Measurements from ENCODE around the gene PGC. TPM values are rescaled to one million over a fixed set of nuclear protein-coding genes. Genes with fewer than 3 reads are reported as not detected.

PGC gene
- total RNA-seq, 1 donor from 2014 or later: not detected

DNA sequence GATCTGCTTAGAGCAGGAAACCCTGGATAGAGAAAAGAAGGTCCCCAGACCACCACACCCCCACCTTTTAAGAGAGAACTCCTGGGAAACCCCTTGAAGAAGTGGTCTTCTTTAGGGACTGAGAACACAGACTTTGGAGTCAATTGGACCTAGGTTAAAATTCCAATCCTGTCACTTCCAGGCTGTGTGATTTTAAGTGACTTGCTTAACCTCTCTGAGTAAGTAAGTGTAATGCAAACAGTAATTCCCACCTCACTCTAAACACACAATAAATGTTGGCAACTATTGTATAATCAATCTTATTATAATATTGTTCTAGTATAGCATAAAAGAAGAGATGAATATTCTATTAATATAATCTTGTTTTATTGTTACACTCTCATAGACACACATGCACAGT is 15.0 kb downstream of the PGC start:
- intact Hi-C loops (cut with micrococcal nuclease): no loop called here

- intact Hi-C loops (cut with micrococcal nuclease): no loop called here
Measured at GRCh38 chr6:41731561-41732086, 15.6 kb downstream of the PGC start.

DNA sequence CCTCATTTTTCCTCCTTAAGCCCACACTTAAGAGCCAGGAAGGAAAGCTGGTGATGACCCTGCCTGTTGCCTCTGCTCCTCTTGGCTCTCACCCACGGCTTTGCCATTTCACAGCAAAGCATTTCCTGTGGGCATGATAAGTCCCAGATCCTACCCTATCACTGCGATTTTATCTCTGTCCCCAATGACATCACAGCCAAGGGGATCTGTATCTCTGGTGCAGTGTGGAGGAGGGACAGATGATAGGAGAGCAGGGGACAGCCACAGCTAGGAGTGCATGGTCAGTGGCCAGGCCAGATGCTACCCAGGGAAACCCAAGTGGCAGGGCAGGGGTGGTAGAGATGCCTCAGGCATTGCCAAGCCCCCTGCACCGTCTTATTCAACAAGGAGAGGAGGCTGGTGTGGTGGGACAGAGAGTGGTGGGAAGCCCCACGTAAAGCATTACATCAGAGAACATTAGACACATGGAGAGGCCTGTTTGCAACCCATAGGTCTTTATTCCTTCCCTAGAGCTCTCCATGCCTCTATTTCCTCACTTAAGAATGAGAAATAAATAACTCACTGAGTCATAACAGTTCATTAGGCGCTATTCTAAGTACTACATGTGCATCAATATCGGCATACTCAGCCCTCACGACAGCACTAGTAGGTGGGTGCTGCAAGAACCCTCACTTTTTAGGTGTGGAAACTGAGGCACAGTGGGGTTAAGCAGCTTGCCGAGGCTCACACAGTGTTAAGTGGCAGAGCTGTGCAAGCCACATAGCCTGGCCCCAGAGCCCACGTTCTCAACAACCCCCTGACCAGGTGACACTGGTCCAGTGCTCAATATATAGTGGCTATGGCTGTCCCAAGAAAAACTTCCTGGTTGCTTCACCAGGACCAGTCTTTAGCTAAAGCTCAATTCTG is 16.4 kb downstream of the PGC start:
- intact Hi-C loops (cut with micrococcal nuclease): no loop called here

GRCh38 chr6:41729624-41730023 is 17.6 kb downstream of the PGC start:
- intact Hi-C loops (cut with micrococcal nuclease): no loop called here

DNA sequence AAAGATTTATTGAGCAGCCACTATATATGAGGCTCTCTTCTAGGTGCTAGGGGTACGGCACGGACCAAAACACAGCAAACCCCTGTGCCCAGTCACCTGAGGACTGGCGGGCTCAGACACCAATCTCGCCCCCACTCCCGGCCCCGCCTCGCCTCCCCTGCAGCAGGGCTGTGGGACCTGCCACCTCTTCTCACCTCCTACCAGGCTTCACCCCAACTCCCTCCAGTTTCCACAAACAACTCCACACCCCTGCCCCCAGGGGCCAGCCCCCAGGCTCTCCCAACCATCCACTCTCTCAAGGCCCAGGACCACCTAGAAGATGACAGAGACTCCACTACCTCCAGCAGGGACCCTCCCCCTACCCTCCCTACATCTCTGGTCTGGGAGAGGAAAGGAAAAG is 18.2 kb downstream of the PGC start:
- intact Hi-C loops (cut with micrococcal nuclease): no loop called here

DNA sequence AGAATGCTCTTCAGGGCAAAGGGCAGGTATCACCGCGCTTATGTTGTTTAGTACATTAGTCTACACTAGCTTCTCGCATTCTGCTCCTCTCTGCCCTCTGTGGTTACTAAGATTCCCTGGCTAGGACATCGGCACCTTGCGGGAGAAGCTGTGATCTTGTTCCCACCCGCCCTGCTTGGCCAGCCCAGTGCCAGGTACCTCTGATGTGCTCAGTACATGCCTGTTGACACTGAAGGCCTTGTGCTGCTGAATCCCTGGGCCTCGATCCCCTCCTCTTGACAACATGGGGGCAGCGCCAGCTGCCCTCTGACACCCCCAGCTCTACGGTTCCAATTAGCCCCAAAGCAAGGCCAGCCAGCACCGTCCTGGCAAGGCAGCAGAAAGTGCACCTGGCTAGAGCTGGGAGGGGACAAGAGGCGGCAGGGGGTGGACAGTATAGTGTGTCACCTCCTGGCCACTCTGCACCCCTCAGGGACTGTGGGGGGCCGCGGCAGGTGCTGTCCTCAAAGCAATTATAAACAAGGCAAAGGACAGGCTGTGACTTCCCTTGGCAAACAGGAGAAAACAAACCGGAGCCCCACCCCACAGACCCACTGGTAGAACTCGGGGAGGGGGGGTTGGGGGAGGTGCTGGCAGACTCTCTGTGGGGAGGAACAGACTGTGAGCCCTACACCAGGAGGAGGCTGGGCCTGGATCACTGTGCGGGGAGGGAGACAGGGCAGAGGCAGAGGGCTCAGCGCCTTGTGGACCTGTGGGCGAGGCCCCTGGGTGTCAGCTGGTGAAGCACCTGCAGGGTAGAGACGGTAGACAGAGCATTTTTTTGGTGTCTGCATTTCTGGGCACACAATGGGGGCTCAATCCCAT is 18.9 kb downstream of the PGC start:
- intact Hi-C loops (cut with micrococcal nuclease): no loop called here

DNA sequence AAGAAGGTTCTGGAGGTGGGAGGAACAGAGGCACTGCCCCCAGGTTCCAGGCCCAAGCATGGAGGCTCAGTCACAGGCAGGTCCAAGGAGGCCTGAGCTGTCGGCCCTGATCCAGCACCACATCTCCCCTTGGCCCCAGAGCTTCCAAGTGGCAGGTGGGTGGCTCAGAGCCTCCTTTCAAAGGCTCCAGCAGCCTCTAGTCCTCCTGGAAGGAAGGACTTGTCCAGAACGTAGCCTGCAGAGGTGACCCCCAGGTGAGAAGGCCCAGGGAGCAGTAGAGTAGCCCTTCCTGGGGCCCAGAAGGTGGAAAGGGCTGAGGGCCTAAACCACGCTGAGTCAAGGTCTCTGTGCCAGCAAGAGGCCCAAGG is 19.5 kb downstream of the PGC start:
- intact Hi-C loops (cut with micrococcal nuclease): no loop called here

DNA sequence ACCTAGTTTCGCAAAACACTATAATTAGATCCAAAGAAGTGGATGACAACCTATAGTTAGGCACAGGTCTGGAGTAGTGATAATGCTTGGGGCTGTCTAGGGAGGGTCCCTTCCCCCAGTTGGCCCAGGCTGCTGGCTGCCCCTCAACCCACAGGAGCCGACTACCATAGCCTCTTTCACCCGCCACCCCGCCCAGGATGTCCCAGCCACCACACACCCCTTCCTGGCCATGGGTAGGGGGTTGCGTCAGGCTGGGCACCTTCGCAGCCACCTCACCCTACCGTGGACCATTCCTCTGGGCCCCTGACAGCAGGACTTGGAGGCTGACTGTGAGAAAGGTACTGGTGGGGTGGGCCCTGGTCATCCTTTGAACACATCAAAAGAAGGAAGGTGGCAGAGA is 20.3 kb downstream of the PGC start:
- intact Hi-C loops (cut with micrococcal nuclease): no loop called here

GRCh38 chr6:41724586-41725501 is 22.4 kb downstream of the PGC start:
- intact Hi-C loops (cut with micrococcal nuclease): no loop called here

- intact Hi-C loops (cut with micrococcal nuclease): no loop called here
Measured at GRCh38 chr6:41724228-41724580, 23.0 kb downstream of the PGC start.

GRCh38 chr6:41723530-41724227 is 23.5 kb downstream of the PGC start:
- intact Hi-C loops (cut with micrococcal nuclease): no loop called here

GRCh38 chr6:41722969-41723529 is 24.1 kb downstream of the PGC start:
- intact Hi-C loops (cut with micrococcal nuclease): no loop called here

DNA sequence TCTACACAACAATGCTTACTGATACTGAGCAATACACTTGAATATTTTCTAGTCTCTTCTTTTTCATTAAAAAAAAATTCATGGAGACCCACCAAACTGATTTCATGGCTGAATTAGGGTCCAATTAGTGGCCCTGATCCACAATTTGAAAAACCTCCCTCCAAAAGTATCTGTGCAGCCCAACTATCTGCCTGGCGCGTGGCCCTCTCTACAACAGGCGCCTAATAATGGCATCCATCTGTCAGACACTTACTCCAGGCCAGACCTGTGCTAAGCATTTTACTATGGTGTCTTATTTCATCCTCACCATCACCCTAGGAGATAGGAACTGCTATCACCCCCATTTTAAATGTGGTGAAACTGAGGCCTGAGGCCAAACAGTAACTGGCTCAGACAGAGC is 25.8 kb downstream of the PGC start:
- intact Hi-C loops (cut with micrococcal nuclease): no loop called here

GRCh38 chr6:41720783-41721182 is 26.4 kb downstream of the PGC start:
- intact Hi-C loops (cut with micrococcal nuclease): no loop called here

- intact Hi-C loops (cut with micrococcal nuclease): no loop called here
Measured at GRCh38 chr6:41720262-41720620, 27.0 kb downstream of the PGC start.

GRCh38 chr6:41719436-41720261 is 27.5 kb downstream of the PGC start:
- intact Hi-C loops (cut with micrococcal nuclease): no loop called here

DNA sequence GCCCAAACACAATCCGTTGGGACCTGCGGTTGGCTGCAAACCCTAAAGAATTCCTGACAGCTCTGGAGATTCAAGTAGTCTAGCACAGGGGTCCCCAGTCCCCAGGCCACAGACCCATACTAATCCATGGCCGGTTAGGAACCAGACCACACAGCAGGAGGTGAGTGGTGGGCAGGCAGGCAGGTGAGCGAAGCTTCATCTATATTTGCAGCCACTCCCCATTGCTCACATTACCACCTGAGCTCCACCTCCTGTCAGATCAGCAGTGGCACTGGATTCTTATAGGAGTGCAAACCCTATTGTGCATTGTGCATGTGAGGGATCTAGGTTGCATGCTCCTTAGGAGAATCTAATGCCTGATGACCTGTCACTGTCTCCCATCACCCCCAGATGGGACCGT is 28.4 kb downstream of the PGC start:
- intact Hi-C loops (cut with micrococcal nuclease): no loop called here

DNA sequence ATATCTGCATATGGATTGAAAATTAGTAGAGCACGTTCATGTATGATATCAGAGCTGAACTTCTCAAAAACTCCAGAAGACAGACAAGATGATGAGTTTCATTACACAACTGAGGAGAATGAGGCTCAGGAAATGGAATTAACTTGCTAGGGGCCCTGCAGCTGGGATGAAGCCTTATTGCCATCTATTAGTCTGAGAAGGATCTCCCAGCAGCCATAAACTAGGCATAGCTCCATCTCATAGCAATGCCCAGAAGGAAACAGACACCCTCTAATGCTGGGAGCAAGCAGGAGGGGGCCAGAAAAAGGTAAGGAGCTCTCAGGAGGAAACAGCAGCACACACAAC is 29.8 kb downstream of the PGC start:
- intact Hi-C loops (cut with micrococcal nuclease): no loop called here

DNA sequence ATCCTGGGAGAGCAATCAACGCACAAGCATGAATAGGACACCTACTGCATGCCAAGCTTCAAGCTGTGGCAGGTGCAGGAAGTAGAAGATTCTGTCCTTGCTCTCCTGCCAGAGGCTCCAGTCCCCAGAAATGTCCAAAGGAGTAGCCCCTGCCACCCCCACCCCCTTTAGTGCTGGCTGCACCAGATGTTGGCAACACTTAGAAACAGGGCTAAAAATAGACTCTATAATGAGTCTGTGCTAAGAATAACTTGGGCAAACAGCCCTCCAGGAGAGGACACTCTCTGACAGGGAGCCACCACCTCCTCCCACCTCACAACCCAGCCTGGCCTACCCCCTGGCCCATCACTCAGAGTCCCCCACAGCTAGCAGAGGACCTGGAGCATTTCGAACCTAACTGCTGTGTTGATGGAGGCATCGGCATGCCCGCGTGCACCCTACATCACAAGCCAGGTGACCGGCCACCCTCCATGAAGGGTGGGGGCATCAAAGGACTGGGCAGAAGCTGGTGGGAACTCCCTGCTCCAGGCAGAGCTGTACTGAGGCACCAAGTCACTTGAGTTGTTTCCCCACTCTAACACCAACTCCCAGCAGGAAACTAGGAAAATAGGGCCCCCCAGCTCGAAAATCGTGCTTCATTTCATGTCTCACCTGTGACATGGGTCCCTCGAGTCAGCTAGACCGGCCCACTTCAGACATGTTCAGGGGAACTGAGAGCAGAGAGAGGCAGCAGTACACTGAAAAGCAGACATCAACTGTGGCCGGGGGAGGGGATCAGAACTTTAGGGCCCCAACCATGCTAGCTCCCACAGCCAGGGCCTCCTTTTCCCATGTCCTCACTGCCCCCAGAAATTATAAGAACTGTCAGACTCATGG is 30.4 kb downstream of the PGC start:
- intact Hi-C loops (cut with micrococcal nuclease): no loop called here

Data from T-helper 2 cell treated with Interferon-gamma antibody and Interleukin-4, amounts not matched to agents 100 ng/mL and 5 ng/mL, for 36 hours (primary cell).